H1 (cell line): ENCODE results near the gene B4GAT1. TPM values are rescaled to one million over a fixed set of nuclear protein-coding genes. Genes with fewer than 3 reads are reported as not detected.

ENCODE experiments used
- CTCF ChIA-PET: fragments of 300-600 bp; sonication (Branson Sonifier 250); formaldehyde crosslinking; loops from one replicate; lab custom pipeline; 2021; ENCODE audit not compliant: partially characterized antibody; lab: Charles Lee
- POLR2A ChIA-PET: fragments of 300-600 bp; sonication (Branson Sonifier 250); formaldehyde crosslinking; loops from one replicate; lab custom pipeline; 2021; ENCODE audit warnings: inconsistent platforms; ENCODE audit not compliant: partially characterized antibody; lab: Charles Lee
- DNase-seq, 2 experiments: peaks; one replicate each; pipeline versions ENCODE4 v3.0.0 to v3.0.0-alpha.2; 2010 to 2022; ENCODE audit warnings: low spot score in 2 of 2, low read depth in 1 of 2, mixed read lengths in 1 of 2
- FAIRE-seq: peaks from 2 replicates; lab custom pipeline; 2011; peaks lifted over from hg19 to GRCh38; lab: Jason Lieb, UNC
- H2AFZ ChIP-seq: 2 replicates; pipeline ENCODE4 v1.8.1; 2012; ENCODE audit warnings: low read length, inconsistent platforms
- H2AK5ac ChIP-seq: 2 replicates; pipeline ENCODE4 v1.6.1; 2013; ENCODE audit warnings: low read depth, low read length
- H2BK120ac ChIP-seq: replicated peaks from 2 replicates; pipeline ENCODE3; 2013; ENCODE audit warnings: low read depth, low read length, inconsistent platforms
- H2BK12ac ChIP-seq: 2 replicates; pipeline ENCODE4 v1.6.1; 2013; ENCODE audit warnings: low read depth, low read length
- H2BK15ac ChIP-seq: 2 replicates; pipeline ENCODE4 v1.6.1; 2013; ENCODE audit warnings: low read length
- H2BK20ac ChIP-seq: 2 replicates; pipeline ENCODE4 v1.6.1; 2013; ENCODE audit warnings: low read length
- H2BK5ac ChIP-seq: 2 replicates; pipeline ENCODE4 v1.6.1; 2013; ENCODE audit warnings: low read depth, low read length
- H3K14ac ChIP-seq: 2 replicates; pipeline ENCODE4 v1.6.1; 2013; ENCODE audit warnings: inconsistent platforms; ENCODE audit not compliant: insufficient read length
- H3K18ac ChIP-seq: 2 replicates; pipeline ENCODE4 v1.6.1; 2013; ENCODE audit warnings: low read length; ENCODE audit errors: extremely low read depth
- H3K23ac ChIP-seq: 2 replicates; pipeline ENCODE4 v1.6.1; 2013; ENCODE audit warnings: inconsistent platforms; ENCODE audit not compliant: insufficient read length
- H3K23me2 ChIP-seq: 2 replicates; pipeline ENCODE4 v1.6.1; 2013; ENCODE audit warnings: low read depth, low read length
- H3K27ac ChIP-seq: 2 replicates; pipeline ENCODE4 v1.6.1; 2011; ENCODE audit warnings: low read depth, low read length, inconsistent platforms
- H3K27me3 ChIP-seq, 4 experiments: replicated peaks in 1 of 4; 1 replicate in 1 of 4; 2 replicates in 3 of 4; pipeline versions ENCODE4 v1.6.1 to v1.8.1; 2011 to 2013; ENCODE audit warnings: low read length in 3 of 4, mild to moderate bottlenecking in 3 of 4, inconsistent platforms in 2 of 4, mixed read lengths in 2 of 4, moderate library complexity in 1 of 4; ENCODE audit not compliant: control insufficient read depth in 3 of 4, insufficient read depth in 3 of 4; ENCODE audit errors: extremely low read depth in 1 of 4
- H3K36me3 ChIP-seq, 4 experiments: 2 replicates each; pipeline versions ENCODE4 v1.6.1 to v1.8.1; 2011 to 2013; ENCODE audit warnings: mild to moderate bottlenecking in 4 of 4, low read length in 3 of 4, moderate library complexity in 2 of 4, control low read depth in 1 of 4, inconsistent platforms in 1 of 4; ENCODE audit not compliant: insufficient read depth in 4 of 4, control insufficient read depth in 2 of 4
- H3K4ac ChIP-seq: replicated peaks from 2 replicates; pipeline ENCODE3; 2013; ENCODE audit warnings: low read length, low read depth, mixed read lengths, inconsistent platforms; ENCODE audit not compliant: insufficient read length
- H3K4me1 ChIP-seq, 4 experiments: replicated peaks in 1 of 4; 1 replicate in 1 of 4; 2 replicates in 3 of 4; pipeline versions ENCODE4 v1.6.1 to v1.8.1; 2011 to 2013; ENCODE audit warnings: low read length in 3 of 4, inconsistent platforms in 2 of 4, mixed read lengths in 1 of 4; ENCODE audit not compliant: insufficient read depth in 4 of 4, control insufficient read depth in 3 of 4
- H3K4me2 ChIP-seq, 2 experiments: 2 replicates each; pipeline versions ENCODE4 v1.6.1 to v1.8.1; 2011 to 2013; ENCODE audit warnings: low read depth in 2 of 2, low read length in 2 of 2, control low read depth in 1 of 2, inconsistent platforms in 1 of 2, mild to moderate bottlenecking in 1 of 2; ENCODE audit not compliant: insufficient read depth in 1 of 2
- H3K4me3 ChIP-seq, 4 experiments: fragments of 200-600, 300-600 bp in 1 of 4; sonication (generic), shearing (Covaris generic), sonication (Bioruptor Twin) in 1 of 4; 2 replicates each; pipeline versions ENCODE4 v1.5.1 to v1.8.1; 2011 to 2016; ENCODE audit warnings: low read length in 4 of 4, low read depth in 3 of 4, control low read depth in 2 of 4, inconsistent platforms in 2 of 4, mild to moderate bottlenecking in 2 of 4, mixed read lengths in 1 of 4, moderate library complexity in 1 of 4; ENCODE audit not compliant: insufficient read depth in 2 of 4; ENCODE audit errors: extremely low read depth in 1 of 4
- H3K56ac ChIP-seq: replicated peaks from 2 replicates; pipeline ENCODE3; 2013; ENCODE audit warnings: low read depth, mild to moderate bottlenecking, mixed read lengths, low read length, inconsistent platforms; ENCODE audit not compliant: insufficient read length
- H3K79me1 ChIP-seq: 2 replicates; pipeline ENCODE4 v1.6.1; 2013; ENCODE audit warnings: low read depth, low read length, control low read depth
- H3K79me2 ChIP-seq, 2 experiments: 2 replicates each; pipeline versions ENCODE4 v1.6.1 to v1.8.1; 2012 to 2013; ENCODE audit warnings: low read length in 2 of 2, mild to moderate bottlenecking in 2 of 2, inconsistent platforms in 1 of 2; ENCODE audit not compliant: insufficient read depth in 2 of 2, control insufficient read depth in 1 of 2
- H3K9ac ChIP-seq, 4 experiments: replicated peaks in 1 of 4; 1 replicate in 1 of 4; 2 replicates in 3 of 4; pipeline versions ENCODE4 v1.6.1 to v1.8.1; 2011 to 2013; ENCODE audit warnings: low read depth in 3 of 4, low read length in 3 of 4, control low read depth in 2 of 4, mild to moderate bottlenecking in 2 of 4, moderate library complexity in 2 of 4, inconsistent platforms in 1 of 4; ENCODE audit errors: extremely low read depth in 1 of 4
- H3K9me3 ChIP-seq, 2 experiments: 2 replicates each; pipeline versions ENCODE4 v1.6.1 to v1.8.1; 2012 to 2013; ENCODE audit warnings: mild to moderate bottlenecking in 2 of 2, moderate library complexity in 2 of 2, control low read depth in 1 of 2, inconsistent platforms in 1 of 2, low read depth in 1 of 2, low read length in 1 of 2, mixed read lengths in 1 of 2; ENCODE audit not compliant: insufficient read depth in 2 of 2
- H4K20me1 ChIP-seq, 2 experiments: replicated peaks in 1 of 2; 2 replicates each; pipeline versions ENCODE3 to v1.8.1; 2011 to 2013; ENCODE audit warnings: inconsistent platforms in 2 of 2, low read length in 2 of 2, mild to moderate bottlenecking in 1 of 2; ENCODE audit not compliant: insufficient read depth in 2 of 2, control insufficient read depth in 1 of 2
- H4K5ac ChIP-seq: 2 replicates; pipeline ENCODE4 v1.6.1; 2013; ENCODE audit warnings: low read length, low read depth, mixed read lengths, inconsistent platforms; ENCODE audit not compliant: insufficient read length
- H4K8ac ChIP-seq: 2 replicates; pipeline ENCODE4 v1.8.0; 2013; ENCODE audit warnings: mild to moderate bottlenecking, moderate library complexity, low read length, inconsistent platforms; ENCODE audit not compliant: insufficient read depth; ENCODE audit errors: extremely low read depth
- H4K91ac ChIP-seq: replicated peaks from 2 replicates; pipeline ENCODE3; 2013; ENCODE audit warnings: low read length, mixed read lengths, inconsistent platforms; ENCODE audit not compliant: insufficient read length
- ASH2L ChIP-seq: fragments of 200-600, 300-600 bp; sonication (generic); IDR thresholded peaks from one replicate; pipeline ENCODE4 v1.7.1; 2017; ENCODE audit warnings: low read length
- CHD2 ChIP-seq: IDR thresholded peaks from 2 replicates; pipeline ENCODE4 v1.6.1; 2012; ENCODE audit warnings: low read length, improper control_type of control experiment
- PHF8 ChIP-seq: fragments of 200-600 bp; sonication (generic); conservative IDR thresholded peaks from 2 replicates; pipeline ENCODE4 v1.7.1; 2012; ENCODE audit warnings: low read depth, mild to moderate bottlenecking, inconsistent platforms, low read length, moderate library complexity
- SP2 ChIP-seq: IDR thresholded peaks from 2 replicates; pipeline ENCODE4 v1.6.1; 2012; ENCODE audit warnings: mild to moderate bottlenecking, low read length, inconsistent platforms
- SP4 ChIP-seq: IDR thresholded peaks from 2 replicates; pipeline ENCODE4 v1.6.1; 2012; ENCODE audit warnings: low read length, inconsistent platforms
- TBP ChIP-seq: IDR thresholded peaks from 2 replicates; pipeline ENCODE4 v1.6.1; 2011; ENCODE audit warnings: low read depth, low read length, improper control_type of control experiment
- TCF12 ChIP-seq: IDR thresholded peaks from 2 replicates; pipeline ENCODE4 v1.6.1; 2011; ENCODE audit warnings: low read depth, mild to moderate bottlenecking, low read length
- WGBS, 2 experiments: shearing (Covaris generic) in 1 of 2; methylation state at CpG; one replicate each; pipeline versions ENCODE4 v1.1.6 to v1.1.7; 2013 to 2015; ENCODE audit warnings: low lambda C conversion rate in 2 of 2, mixed read lengths in 2 of 2, inconsistent platforms in 1 of 2, low coverage in 1 of 2, missing lambda C conversion rate in 1 of 2; ENCODE audit not compliant: insufficient replicate concordance in 2 of 2, insufficient coverage in 1 of 2, insufficient read length in 1 of 2; ENCODE audit errors: extremely low coverage in 1 of 2, missing lambda C conversion rate in 1 of 2; 5-methylcytosine and 5-hydroxymethylcytosine counted together
- polyA plus RNA-seq, 7 experiments: library from polyadenylated mRNA; depleted of rRNA in 3 of 7; stranded (reverse) in 5 of 7; unstranded in 2 of 7; fragments of >200 nt in 5 of 7; fragments of 200-250 nt in 2 of 7; gene quantifications; 1 replicate in 5 of 7; 2 replicates in 1 of 7; 4 replicates in 1 of 7; pipeline versions ENCODE4 v1.2.1 to v1.2.3, GENCODE V29; 2011 to 2013; ENCODE audit warnings: missing spikeins in 2 of 7, mixed read lengths in 2 of 7
- total RNA-seq: library from RNA; stranded (reverse); fragmentation: NEBNext Ultra II Directional; extraction: Animal tissue kit (Norgen Biotek cat#: 25700); gene quantifications from 2 replicates; pipeline ENCODE4 v1.2.1, GENCODE V29; 2021
- TF ChIP-seq, protein P1 (sequence below): IDR thresholded peaks from 2 replicates; pipeline ENCODE4 v1.6.1; 2012; ENCODE audit warnings: low read length, inconsistent platforms
- TF ChIP-seq, protein P2 (sequence below): IDR thresholded peaks from 2 replicates; pipeline ENCODE4 v1.6.1; 2011; ENCODE audit warnings: low read depth, mild to moderate bottlenecking, low read length; ENCODE audit not compliant: insufficient read depth

Gene B4GAT1
- total and polyA plus RNA-seq, 2 of the 8 experiments (the other 6 are each of a cell fraction or from before 2014, with no cell fraction given), result 22.2 to 27.8 TPM

DNA sequence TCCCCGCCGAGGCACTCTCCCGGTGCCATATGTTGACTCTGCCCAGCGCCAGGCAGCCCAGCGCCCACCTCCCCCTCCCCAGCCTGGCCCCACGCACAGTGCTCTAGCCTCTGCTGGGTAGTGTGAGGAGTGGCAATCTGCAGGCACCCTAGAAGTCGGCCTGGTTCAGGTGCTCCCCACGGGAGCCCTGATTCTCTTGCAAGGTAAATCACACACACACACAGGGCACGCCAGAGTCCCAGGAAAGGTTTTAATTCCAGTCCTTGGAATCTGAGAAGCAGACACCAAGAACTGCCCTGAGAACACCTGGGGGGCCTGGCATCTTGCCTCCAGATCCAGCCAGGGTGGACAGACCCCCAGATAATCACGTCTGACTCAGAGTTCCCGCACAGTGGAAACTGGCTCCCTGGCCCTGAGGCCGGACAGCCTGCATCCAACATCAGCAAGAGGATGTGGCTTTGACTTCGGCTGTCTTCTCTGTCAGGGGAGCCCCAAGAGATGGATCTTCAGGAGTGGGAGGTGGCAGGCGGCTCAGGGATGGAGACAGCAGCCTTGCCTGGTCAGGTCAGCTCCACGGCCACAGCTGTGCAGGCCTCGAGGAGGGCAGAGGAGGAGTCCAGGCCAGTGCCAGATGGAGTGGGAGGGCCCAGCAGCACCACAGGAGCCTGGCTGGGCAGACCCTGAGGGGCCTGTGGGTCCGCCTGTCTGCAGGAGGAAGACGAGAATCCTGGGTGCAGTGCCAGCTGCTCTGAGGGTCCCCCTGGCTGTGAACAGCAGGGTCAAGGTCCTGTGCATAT lies 10.1 kb downstream of the B4GAT1 start:
- FAIRE-seq (no peak), DNase-seq (peak in 1 of 2 experiments; percentile 44)
- H4K91ac ChIP-seq, result no peak overlapping the region
- H2BK5ac ChIP-seq, result no peak overlapping the region; the same call in 1 of the 2 replicates
- 0 out of 2 replicates have a peak, but pooled peaks cover 3% of the 10 kb centered on the region for H3K79me1 ChIP-seq
- no peak overlapping the region for H4K5ac ChIP-seq
- no peaks in the 10 kb centered on the region; the same call in 1 of the 2 replicates for H3K23me2 ChIP-seq
- no peak overlapping the region for H2AK5ac ChIP-seq
- H3K4me1 ChIP-seq, result peaks cover 0 to 20% (median 14%) of the 10 kb centered on the region in 4 experiments; a peak in 6 of 7 replicates
- 0 out of 2 replicates have a peak overlapping the region, but pooled peaks have one; percentile 29 for H2BK15ac ChIP-seq
- H3K36me3 ChIP-seq, result peaks cover 6 to 12% (median 9%) of the 10 kb centered on the region in 4 experiments; a peak in 4 of 8 replicates
- H3K4me2 ChIP-seq, result peak overlapping the region in 1 of 2 experiments; percentile 81; a peak in 2 of 4 replicates
- no peak overlapping the region for H3K4ac ChIP-seq
- H4K8ac ChIP-seq, result no peak overlapping the region
- peak overlapping the region in 1 of 4 experiments; percentile 22; a peak in 1 of 7 replicates for H3K9ac ChIP-seq
- H3K18ac ChIP-seq, result 0 out of 2 replicates have a peak overlapping the region, but pooled peaks have one; percentile 51
- ChIA-PET CTCF (interaction anchor here (0.6 to 8.7 kb wide), 14 partner anchors 8 to 57 kb away, joined by 3 to 242 read pairs (median 8); partner anchors contain the start of genes BRMS1 and CD248), POLR2A (interaction anchor here (1.1 to 28.7 kb wide), 6 partner anchors 9 to 46 kb away, joined by 4 to 487 read pairs (median 14); partner anchors contain the start of genes B4GAT1, BRMS1, SLC29A2 and TMEM151A)
- H2BK12ac ChIP-seq, result no peak overlapping the region
- no peak overlapping the region for H2BK20ac ChIP-seq
- peak overlapping the region; percentile 15; the same call in 1 of the 2 replicates for H3K27ac ChIP-seq
- H3K14ac ChIP-seq, result no peak overlapping the region
- no peaks in the 10 kb centered on the region; a peak in 2 of 7 replicates for H3K27me3 ChIP-seq
- no peaks in the 10 kb centered on the region for H3K79me2 ChIP-seq
- no peak overlapping the region for H3K56ac ChIP-seq
- H3K23ac ChIP-seq, result no peak overlapping the region
- no peak overlapping the region for H2AFZ ChIP-seq
- 85% methylated on average over 18 of the region's 18 CpGs; no CpG with 5 or more reads in 1 of the 2 experiments for WGBS, 2 experiments
- no peak overlapping the region for H3K4me3 ChIP-seq
- peaks cover 0 to 4% of the 10 kb centered on the region in 2 experiments for H4K20me1 ChIP-seq
- no peaks in the 10 kb centered on the region for H3K9me3 ChIP-seq
- no peak overlapping the region for H2BK120ac ChIP-seq
- TF ChIP-seq SP2 (no peak), PHF8 (no peak), CHD2 (no peak), ASH2L (no peak), TBP (no peak), SP4 (no peak), TCF12 (no peak)
- TF ChIP-seq, protein P1, sequence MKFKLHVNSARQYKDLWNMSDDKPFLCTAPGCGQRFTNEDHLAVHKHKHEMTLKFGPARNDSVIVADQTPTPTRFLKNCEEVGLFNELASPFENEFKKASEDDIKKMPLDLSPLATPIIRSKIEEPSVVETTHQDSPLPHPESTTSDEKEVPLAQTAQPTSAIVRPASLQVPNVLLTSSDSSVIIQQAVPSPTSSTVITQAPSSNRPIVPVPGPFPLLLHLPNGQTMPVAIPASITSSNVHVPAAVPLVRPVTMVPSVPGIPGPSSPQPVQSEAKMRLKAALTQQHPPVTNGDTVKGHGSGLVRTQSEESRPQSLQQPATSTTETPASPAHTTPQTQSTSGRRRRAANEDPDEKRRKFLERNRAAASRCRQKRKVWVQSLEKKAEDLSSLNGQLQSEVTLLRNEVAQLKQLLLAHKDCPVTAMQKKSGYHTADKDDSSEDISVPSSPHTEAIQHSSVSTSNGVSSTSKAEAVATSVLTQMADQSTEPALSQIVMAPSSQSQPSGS, result no peak
- TF ChIP-seq, protein P2, sequence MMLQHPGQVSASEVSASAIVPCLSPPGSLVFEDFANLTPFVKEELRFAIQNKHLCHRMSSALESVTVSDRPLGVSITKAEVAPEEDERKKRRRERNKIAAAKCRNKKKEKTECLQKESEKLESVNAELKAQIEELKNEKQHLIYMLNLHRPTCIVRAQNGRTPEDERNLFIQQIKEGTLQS, result no peak
